OCI-LY3 (cell line): ENCODE measurements around the gene LPCAT1.

Source experiments
- H2AFZ ChIP-seq: fragments of 200-600, 300-600 bp; shearing (Covaris generic); 2 replicates; pipeline ENCODE4 v1.6.0; 2014; ENCODE audit warnings: antibody characterized with exemption, low read depth, low read length
- H3K27ac ChIP-seq: fragments of 200-600, 300-600 bp; sonication (generic); 2 replicates; pipeline ENCODE4 v1.5.1; 2014; ENCODE audit warnings: mild to moderate bottlenecking, low read length, moderate library complexity, mixed read lengths
- H3K27me3 ChIP-seq: fragments of 200-600, 300-600 bp; sonication (generic); 2 replicates; pipeline ENCODE4 v1.6.1; 2014; ENCODE audit warnings: low read depth, low read length, mixed read lengths
- H3K36me3 ChIP-seq: fragments of 200-600, 300-600 bp; sonication (generic); replicated peaks from 2 replicates; pipeline ENCODE3; 2014; ENCODE audit warnings: low read depth, low read length, mixed read lengths
- H3K4me1 ChIP-seq: fragments of 300-600, 200-600 bp; sonication (generic); 2 replicates; pipeline ENCODE4 v1.6.1; 2014; ENCODE audit warnings: low read length, mixed read lengths
- H3K4me2 ChIP-seq: fragments of 200-600, 300-600 bp; sonication (generic); 2 replicates; pipeline ENCODE4 v1.6.1; 2014; ENCODE audit warnings: low read length, mixed read lengths
- H3K4me3 ChIP-seq: fragments of 300-600, 200-600 bp; sonication (generic); 2 replicates; pipeline ENCODE4 v1.5.1; 2014; ENCODE audit warnings: antibody characterized with exemption, mild to moderate bottlenecking, low read length, moderate library complexity
- H3K79me2 ChIP-seq: fragments of 300-600, 200-600 bp; shearing (Covaris generic); 2 replicates; pipeline ENCODE4 v1.6.1; 2014; ENCODE audit warnings: mild to moderate bottlenecking, low read length, mixed read lengths
- H3K9ac ChIP-seq: fragments of 300-600, 200-600 bp; shearing (Covaris generic); 2 replicates; pipeline ENCODE4 v1.6.0; 2014; ENCODE audit warnings: mild to moderate bottlenecking, low read length, moderate library complexity
- H3K9me3 ChIP-seq: fragments of 200-600, 300-600 bp; shearing (Covaris generic); 2 replicates; pipeline ENCODE4 v1.6.1; 2014; ENCODE audit warnings: low read length, mixed read lengths; ENCODE audit not compliant: insufficient read depth
- H4K20me1 ChIP-seq: fragments of 200-600, 300-600 bp; sonication (generic); 2 replicates; pipeline ENCODE4 v1.6.1; 2016; ENCODE audit warnings: low read length, mixed read lengths; ENCODE audit not compliant: insufficient read depth
- CTCF ChIP-seq: fragments of 200-600, 300-600 bp; sonication (generic); IDR thresholded peaks from 2 replicates; pipeline ENCODE4 v1.5.1; 2014; ENCODE audit warnings: antibody characterized with exemption, low read length, low read depth
- EZH2phosphoT487 ChIP-seq: fragments of 200-600 bp; shearing (Covaris generic); IDR thresholded peaks from 2 replicates; pipeline ENCODE4 v1.6.1; 2018; ENCODE audit warnings: antibody characterized with exemption, mixed run types, low read depth

LPCAT1 gene

GRCh38 chr5:1421521-1422341, 102.0 kb downstream of the LPCAT1 start:
- Histone ChIP-seq H4K20me1 (no peaks in the 10 kb centered on the region), H3K9ac (no peak overlapping the region), H3K4me1 (no peaks in the 10 kb centered on the region), H3K79me2 (no peaks in the 10 kb centered on the region), H3K4me2 (no peak overlapping the region), H3K36me3 (no peaks in the 10 kb centered on the region), H3K27me3 (no peaks in the 10 kb centered on the region), H3K27ac (no peak overlapping the region), H3K4me3 (no peak overlapping the region), H2AFZ (no peak overlapping the region), H3K9me3 (no peaks in the 10 kb centered on the region)
- TF ChIP-seq EZH2phosphoT487 = no peak
- TF ChIP-seq CTCF = no peak

DNA sequence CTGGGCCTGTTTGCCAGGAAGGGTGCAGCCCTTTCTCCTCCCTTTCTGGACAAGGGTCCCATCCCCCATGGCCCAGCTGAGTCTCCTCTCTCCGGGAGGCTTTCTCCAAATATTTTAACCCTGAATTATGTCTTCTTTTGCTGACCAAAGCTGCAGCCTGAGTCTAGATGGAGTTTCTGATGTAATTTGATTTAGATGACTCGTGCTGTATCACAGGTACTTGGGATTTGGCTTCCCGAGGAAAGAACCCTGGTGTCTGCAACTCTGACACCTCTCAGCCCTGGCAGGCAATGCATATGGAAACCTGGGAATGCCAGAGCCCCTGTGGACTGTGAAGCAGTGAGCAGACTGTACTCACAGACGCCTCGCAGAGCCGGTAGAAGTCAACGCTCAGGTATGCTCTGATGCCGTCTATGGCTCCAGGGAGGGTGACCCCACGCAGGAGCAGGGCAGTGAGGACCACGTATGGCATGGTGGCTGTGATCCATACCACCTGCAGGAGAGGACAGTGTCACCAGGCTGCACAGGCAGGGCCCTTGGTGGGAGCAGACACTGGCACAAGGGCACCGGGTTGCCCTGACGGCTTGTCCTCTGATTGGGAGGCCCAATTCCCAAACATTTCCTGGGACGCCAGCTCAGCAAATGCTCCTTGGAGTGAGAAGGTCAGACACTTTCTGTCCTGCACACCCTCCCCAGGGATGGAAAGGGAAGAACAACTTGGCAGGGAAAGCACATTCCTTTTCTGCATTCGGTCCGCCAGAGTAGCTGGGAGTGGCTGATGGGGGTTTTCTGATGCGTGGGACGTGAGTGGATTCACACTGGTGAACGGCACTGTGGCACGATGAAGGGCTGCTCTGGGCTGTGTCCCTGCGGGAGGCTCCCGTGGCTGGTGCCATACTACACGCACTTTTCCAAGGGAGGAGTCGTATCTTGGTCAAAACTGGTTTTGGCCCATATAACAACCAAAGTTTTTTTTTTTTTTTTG, 103.3 kb downstream of the LPCAT1 start:
- no peak overlapping the region for H3K4me3 ChIP-seq
- no peak overlapping the region for H3K9ac ChIP-seq
- no peaks in the 10 kb centered on the region for H3K79me2 ChIP-seq
- H3K4me1 ChIP-seq = no peaks in the 10 kb centered on the region
- no peaks in the 10 kb centered on the region for H3K36me3 ChIP-seq
- no peak overlapping the region for H3K27ac ChIP-seq
- TF ChIP-seq EZH2phosphoT487 = no peak
- TF ChIP-seq CTCF = no peak
- H2AFZ ChIP-seq = no peak overlapping the region
- no peak overlapping the region for H3K4me2 ChIP-seq
- H3K9me3 ChIP-seq = no peaks in the 10 kb centered on the region
- no peaks in the 10 kb centered on the region for H4K20me1 ChIP-seq
- no peaks in the 10 kb centered on the region for H3K27me3 ChIP-seq

- Histone ChIP-seq H3K27ac (no peak overlapping the region), H3K36me3 (no peaks in the 10 kb centered on the region), H3K4me2 (no peak overlapping the region), H3K4me1 (no peaks in the 10 kb centered on the region), H3K9ac (no peak overlapping the region), H3K27me3 (no peaks in the 10 kb centered on the region), H2AFZ (no peak overlapping the region), H3K9me3 (no peaks in the 10 kb centered on the region), H3K79me2 (no peaks in the 10 kb centered on the region), H4K20me1 (no peaks in the 10 kb centered on the region), H3K4me3 (no peak overlapping the region)
- no peak for TF ChIP-seq CTCF
- TF ChIP-seq EZH2phosphoT487 = no peak
Observed at GRCh38 chr5:1419476-1420210, 104.1 kb downstream of the LPCAT1 start.

DNA sequence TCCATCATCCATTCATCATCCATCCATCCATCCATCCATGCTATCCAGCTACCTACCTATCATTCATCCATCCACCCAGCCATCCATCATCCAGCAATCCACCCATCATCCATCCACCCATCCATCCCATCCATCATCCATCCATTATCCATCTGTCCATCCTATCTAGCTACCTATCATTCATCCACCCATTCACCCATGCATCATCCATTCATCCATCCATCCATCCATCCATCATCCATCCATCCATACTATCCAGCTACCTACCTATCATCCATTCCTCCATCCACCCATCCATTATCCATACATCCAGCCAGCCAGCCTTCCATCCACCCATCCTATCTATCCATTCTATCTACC, 104.9 kb downstream of the LPCAT1 start:
- no peaks in the 10 kb centered on the region for H3K79me2 ChIP-seq
- H3K36me3 ChIP-seq = no peaks in the 10 kb centered on the region
- TF ChIP-seq CTCF = no peak
- TF ChIP-seq EZH2phosphoT487 = no peak
- no peak overlapping the region for H3K4me3 ChIP-seq
- no peaks in the 10 kb centered on the region for H3K4me1 ChIP-seq
- no peak overlapping the region for H3K9ac ChIP-seq
- H3K27ac ChIP-seq = no peak overlapping the region
- no peak overlapping the region for H2AFZ ChIP-seq
- H4K20me1 ChIP-seq = no peaks in the 10 kb centered on the region
- no peaks in the 10 kb centered on the region for H3K9me3 ChIP-seq
- H3K27me3 ChIP-seq = no peaks in the 10 kb centered on the region
- H3K4me2 ChIP-seq = no peak overlapping the region
